ENCODE results near the gene PRPF19.
A peak's percentile ranks its signal among the peaks of the same experiment; 100 is the strongest.

Gene PRPF19

GRCh38 chr11:60905551-60906113, 753 bp downstream of the PRPF19 start:
- DNase-seq = peak in 1 of 51 donors; percentile 45

DNA sequence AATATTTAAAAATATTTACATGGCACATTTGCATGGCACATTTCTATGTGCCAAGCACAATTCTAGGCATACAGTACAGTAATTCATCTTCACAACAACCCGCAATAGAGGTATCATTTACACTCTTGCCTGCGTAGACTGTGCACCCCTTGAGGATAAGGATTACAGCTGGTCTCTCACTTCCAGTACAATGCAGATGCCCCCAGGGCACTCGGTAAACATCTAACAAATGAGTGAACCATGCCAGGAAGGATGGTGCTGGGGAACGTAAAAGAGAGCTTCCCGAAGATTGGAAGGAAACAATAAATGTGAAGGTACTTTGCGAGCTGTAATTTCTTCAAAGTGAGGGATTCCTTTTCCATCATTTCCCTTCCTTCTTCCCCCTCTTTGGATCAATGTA, 1.3 kb downstream of the PRPF19 start:
- DNase-seq = no peak

GRCh38 chr11:60902625-60903024, 3.8 kb downstream of the PRPF19 start:
- DNase-seq = peak in 1 of 51 donors; percentile 8

GRCh38 chr11:60900673-60901404, 5.5 kb downstream of the PRPF19 start:
- DNase-seq = peak in 16 of 51 donors; percentile 10 to 66 (median 30)

GRCh38 chr11:60899977-60900376, 6.4 kb downstream of the PRPF19 start:
- no peak for DNase-seq

GRCh38 chr11:60899046-60899936, 7.1 kb downstream of the PRPF19 start:
- peak in 10 of 51 donors; percentile 7 to 34 (median 24) for DNase-seq

DNA sequence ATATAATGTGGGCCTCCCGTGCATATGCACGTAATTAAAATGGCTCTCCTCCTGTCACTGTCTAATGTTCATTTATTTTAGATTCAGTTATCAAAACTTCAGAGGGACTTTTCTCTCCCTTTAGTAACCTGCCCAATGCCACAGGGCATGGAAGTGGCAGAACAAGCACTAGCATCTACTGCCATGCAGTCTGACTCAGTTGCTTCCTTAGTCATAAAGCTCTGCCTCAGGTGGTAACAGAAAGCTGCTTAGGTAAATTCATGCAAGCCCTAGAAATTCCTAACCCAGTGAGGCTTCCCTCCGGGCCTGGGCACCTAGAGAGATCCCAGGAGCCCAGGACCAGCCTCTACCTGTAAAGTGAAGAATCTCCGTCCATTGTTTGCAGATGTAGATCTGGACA, 8.9 kb downstream of the PRPF19 start:
- DNase-seq = no peak

DNA sequence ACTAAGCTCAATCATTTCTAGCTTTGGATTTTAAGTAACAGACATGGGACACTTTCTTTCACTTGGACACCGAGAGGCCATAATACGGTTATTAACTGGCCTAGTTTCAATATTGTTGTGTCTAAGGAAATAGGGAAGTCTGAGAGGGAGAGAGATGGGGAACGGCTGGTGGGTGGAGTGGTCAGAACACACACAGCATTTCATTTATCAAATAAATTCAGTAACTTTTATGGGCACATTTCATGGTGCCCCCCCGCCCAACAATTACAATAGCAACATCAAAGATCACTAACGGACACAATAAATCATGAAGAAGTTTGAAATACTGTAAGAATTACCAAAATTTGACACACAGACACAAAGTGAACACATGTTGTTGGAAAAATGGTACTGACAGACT, 10.7 kb downstream of the PRPF19 start:
- no peak for DNase-seq

GRCh38 chr11:60891103-60891741, 15.2 kb downstream of the PRPF19 start:
- DNase-seq = no peak

- DNase-seq = no peak
Measured at GRCh38 chr11:60890696-60891095, 15.7 kb downstream of the PRPF19 start.

DNA sequence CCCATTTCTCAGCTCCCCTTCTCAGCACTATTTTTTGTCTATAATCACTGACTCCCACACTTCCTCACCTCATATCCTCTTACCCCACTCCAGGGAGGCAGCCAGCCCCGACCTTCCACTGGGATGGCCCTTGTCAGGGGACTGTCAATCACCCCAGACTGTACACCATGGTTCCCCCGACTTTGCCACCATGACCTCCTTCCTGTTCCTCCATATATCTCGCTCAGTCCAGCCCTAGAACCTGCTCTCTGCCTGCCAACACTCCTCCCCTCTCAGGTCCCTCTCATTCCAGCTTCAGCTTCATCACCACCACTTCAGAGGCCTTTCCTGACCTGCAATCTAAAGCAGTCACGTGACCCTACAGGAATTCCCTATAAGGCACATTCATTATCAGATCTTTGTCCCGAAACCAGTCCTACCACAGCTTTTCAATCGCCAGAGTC, 16.5 kb downstream of the PRPF19 start:
- DNase-seq = no peak

DNA sequence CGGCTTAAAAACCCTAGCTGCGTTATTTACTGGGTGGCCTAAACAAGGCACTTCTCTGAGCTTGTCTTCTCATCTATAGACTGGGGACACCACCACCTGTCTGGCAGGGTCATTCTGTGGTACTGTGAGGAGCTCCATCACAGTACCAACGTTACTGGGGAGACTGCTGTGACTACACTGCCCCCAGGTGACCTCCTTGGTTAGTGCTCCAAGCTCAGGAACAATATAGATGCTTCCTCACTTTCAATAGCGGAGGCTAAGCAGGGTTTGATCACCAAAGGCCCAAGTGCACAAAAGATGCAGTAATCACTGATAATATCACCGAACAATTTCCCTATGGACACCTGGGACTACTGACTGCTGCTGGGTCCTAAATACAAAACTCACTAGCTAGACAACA, 18.8 kb downstream of the PRPF19 start:
- DNase-seq = peak in 16 of 51 donors; percentile 4 to 47 (median 20)

- no peak for DNase-seq
Measured at GRCh38 chr11:60880643-60881282, 25.6 kb downstream of the PRPF19 start.

DNA sequence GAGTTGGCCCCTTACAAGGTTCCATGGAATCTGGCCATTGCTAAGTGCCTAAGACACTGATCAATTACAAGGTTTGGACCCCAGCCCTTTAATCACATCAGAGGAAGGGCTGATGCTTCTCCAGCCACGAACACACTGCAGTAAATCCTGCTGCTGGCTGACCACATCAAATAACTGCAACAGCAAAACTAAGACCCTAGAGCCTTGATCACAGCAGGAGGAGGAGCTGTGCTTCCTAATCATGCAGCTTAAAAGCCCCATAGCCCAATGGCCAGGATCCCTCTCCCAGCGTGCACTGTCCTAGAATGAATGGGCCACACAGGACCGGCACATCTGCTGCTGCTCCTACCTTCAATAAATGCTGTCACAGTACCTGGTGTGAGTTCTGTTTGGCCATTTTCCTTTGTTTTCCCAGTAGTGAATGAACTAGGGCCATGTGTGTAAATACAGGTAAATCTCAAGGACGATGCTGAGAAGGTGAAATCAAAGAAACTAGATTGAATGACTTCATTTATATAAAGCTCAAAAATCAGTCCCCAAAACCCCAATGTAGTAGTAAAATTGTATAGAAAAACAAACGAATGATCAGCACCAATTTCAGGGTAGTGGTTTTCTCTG, 26.3 kb downstream of the PRPF19 start:
- DNase-seq = no peak

- no peak for DNase-seq
Measured at GRCh38 chr11:60879104-60879503, 27.3 kb downstream of the PRPF19 start.

- no peak for DNase-seq
Measured at GRCh38 chr11:60878245-60879101, 27.9 kb downstream of the PRPF19 start.

DNA sequence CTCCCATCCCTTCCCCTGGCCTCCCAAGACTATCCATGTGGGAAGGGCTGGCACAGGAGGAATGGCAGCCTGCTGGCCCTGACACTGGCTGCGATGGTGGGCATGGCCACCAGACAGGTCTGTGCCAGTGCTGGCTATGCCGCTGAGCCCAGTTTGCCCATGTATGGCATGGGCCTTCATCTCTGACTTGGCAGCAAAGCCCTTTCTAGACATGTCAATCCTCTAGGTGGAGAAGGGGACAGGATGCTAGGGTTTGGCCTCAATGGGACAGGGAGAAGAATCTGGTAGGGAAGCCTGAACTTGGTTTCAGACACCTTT, 30.3 kb downstream of the PRPF19 start:
- DNase-seq = no peak

DNA sequence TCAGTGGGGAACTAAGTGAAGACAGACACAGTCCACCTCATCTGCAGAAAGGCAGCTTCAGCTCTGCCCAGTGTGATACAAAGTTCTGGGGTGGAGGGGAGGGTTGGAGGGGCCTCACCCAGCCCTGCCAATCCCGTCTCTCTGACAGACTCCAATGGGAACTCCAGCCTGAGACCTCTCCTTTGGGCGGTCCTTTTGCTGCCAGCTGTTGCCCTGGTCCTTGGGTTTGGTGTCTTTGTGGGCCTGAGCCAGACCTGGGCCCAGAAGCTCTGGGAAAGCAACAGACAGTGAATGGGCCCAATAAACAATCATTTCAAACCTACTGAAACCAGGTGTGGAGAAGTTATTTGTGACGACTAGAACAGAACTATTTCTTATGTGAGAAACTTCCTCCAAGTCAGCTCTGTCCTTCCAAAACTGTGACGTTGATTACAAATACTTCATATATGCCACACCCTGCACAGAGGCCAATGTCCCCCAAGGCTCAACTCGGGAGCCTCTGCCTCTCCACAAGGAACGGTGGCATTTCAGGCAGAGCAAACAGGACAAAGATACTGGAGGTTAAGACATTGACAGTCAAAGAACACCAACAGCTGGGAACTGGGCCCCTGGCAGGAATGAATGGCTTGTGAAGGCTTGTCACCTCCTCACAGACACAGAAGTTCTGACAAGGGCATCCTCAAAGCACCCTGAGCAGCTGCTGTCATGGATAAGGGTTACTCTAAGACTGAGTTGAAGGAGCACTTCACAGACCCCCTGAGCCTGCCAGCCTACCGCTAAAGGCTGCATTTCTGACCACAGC, 30.8 kb downstream of the PRPF19 start:
- DNase-seq = no peak
